A549 (cell line): ENCODE results near the gene OTUB2. TPM values are rescaled to one million over a fixed set of nuclear protein-coding genes. Genes with fewer than 3 reads are reported as not detected.

Experiments
- ATAC-seq, 2 experiments: fragments of 200-7000 bp in 1 of 2; fragments of >200 bp in 1 of 2; cut with Nextera tagmentation in 1 of 2; cut with Tn5 transposase in 1 of 2; 3 replicates each; pipeline versions ENCODE4 v1.8.0 to v1.9.1; 2018 to 2020; ENCODE audit warnings: mild to moderate bottlenecking in 1 of 2, moderate library complexity in 1 of 2
- CTCF ChIA-PET: fragments of 300-600 bp; sonication (Branson Sonifier 250); formaldehyde crosslinking; extraction: SDS; loops from one replicate; lab custom pipeline; 2021; ENCODE audit warnings: antibody characterized with exemption, inconsistent platforms; lab: Yijun Ruan, JAX
- POLR2A ChIA-PET: fragments of 350-600 bp; formaldehyde crosslinking; extraction: SDS; loops from one replicate; lab custom pipeline; 2021; ENCODE audit warnings: antibody characterized with exemption, inconsistent platforms; lab: Yijun Ruan, JAX
- DNase-seq, 2 experiments: peaks; one replicate each; pipeline versions ENCODE4 v3.0.0 to v3.0.0-alpha.2; 2011 to 2016; ENCODE audit warnings: low read depth in 1 of 2, low spot score in 1 of 2
- FAIRE-seq: peaks from 2 replicates; lab custom pipeline; 2011; peaks lifted over from hg19 to GRCh38; lab: Jason Lieb, UNC
- H3K27ac ChIP-seq, 2 experiments: fragments of >200 bp; sonication (Bioruptor Twin); formaldehyde crosslinking; 3 replicates each; pipeline ENCODE4 v1.5.1; 2016 to 2017
- H3K4me1 ChIP-seq: fragments of >200 bp; sonication (Bioruptor Twin); formaldehyde crosslinking; 3 replicates; pipeline ENCODE4 v1.6.1; 2016
- H3K4me2 ChIP-seq: fragments of >200 bp; sonication (Bioruptor Twin); formaldehyde crosslinking; 3 replicates; pipeline ENCODE4 v1.6.1; 2016
- H3K4me3 ChIP-seq: fragments of >200 bp; sonication (Bioruptor Twin); formaldehyde crosslinking; 3 replicates; pipeline ENCODE4 v1.5.1; 2016
- H3K9me3 ChIP-seq: fragments of >200 bp; sonication (Bioruptor Twin); formaldehyde crosslinking; 3 replicates; pipeline ENCODE4 v1.6.1; 2016
- BCL3 ChIP-seq: fragments of >200 bp; sonication (Bioruptor Twin); formaldehyde crosslinking; IDR thresholded peaks from 3 replicates; pipeline ENCODE4 v1.6.1; 2016
- BHLHE40 ChIP-seq: IDR thresholded peaks from 2 replicates; pipeline ENCODE4 v1.6.1; 2012; ENCODE audit warnings: low read depth, low read length, inconsistent platforms
- CBX8 ChIP-seq: fragments of 200-600 bp; sonication (generic); IDR thresholded peaks from 2 replicates; pipeline ENCODE4 v1.6.1; 2016
- CEBPB ChIP-seq, 2 experiments: fragments of >200 bp in 1 of 2; sonication (Bioruptor Twin) in 1 of 2; formaldehyde crosslinking in 1 of 2; IDR thresholded peaks; 2 replicates each; pipeline ENCODE4 v1.6.1; 2012 to 2016
- CHD4 ChIP-seq: fragments of 200-600 bp; sonication (generic); IDR thresholded peaks from 2 replicates; pipeline ENCODE4 v1.6.1; 2016; ENCODE audit warnings: antibody characterized with exemption, mild to moderate bottlenecking, borderline replicate concordance
- E2F6 ChIP-seq: IDR thresholded peaks from 2 replicates; pipeline ENCODE4 v1.6.1; 2012; ENCODE audit warnings: low read depth, borderline replicate concordance
- EHF ChIP-seq: fragments of 250-450 bp; sonication (Bioruptor Pico); IDR thresholded peaks from 2 replicates; pipeline ENCODE4 v1.5.0; 2020; ENCODE audit warnings: mild to moderate bottlenecking
- EHMT2 ChIP-seq: fragments of 200-600 bp; sonication (generic); IDR thresholded peaks from 2 replicates; pipeline ENCODE4 v1.6.1; 2016; ENCODE audit warnings: antibody characterized with exemption, low read depth, mild to moderate bottlenecking, moderate library complexity
- ELK1 ChIP-seq: fragments of 150-350 bp; IDR thresholded peaks from 2 replicates; pipeline ENCODE4 v1.6.1; 2014; ENCODE audit warnings: low read depth, mild to moderate bottlenecking, low read length
- FOSB ChIP-seq: fragments of 250-450 bp; sonication (Bioruptor Pico); IDR thresholded peaks from 2 replicates; pipeline ENCODE4 v1.5.0; 2020; ENCODE audit warnings: mild to moderate bottlenecking, moderate library complexity
- FOSL2 ChIP-seq, 2 experiments: fragments of 450-650 bp in 1 of 2; fragments of >200 bp in 1 of 2; sonication (Bioruptor Twin) in 1 of 2; formaldehyde crosslinking; IDR thresholded peaks; 2 replicates each; pipeline versions ENCODE4 v1.5.0 to v1.6.1; 2016 to 2020; ENCODE audit warnings: mild to moderate bottlenecking in 1 of 2, moderate library complexity in 1 of 2
- FOXS1 ChIP-seq: fragments of 250-450 bp; sonication (Bioruptor Pico); IDR thresholded peaks from 2 replicates; pipeline ENCODE4 v1.5.0; 2020; ENCODE audit warnings: mild to moderate bottlenecking, moderate library complexity
- GATA3 ChIP-seq: IDR thresholded peaks from 2 replicates; pipeline ENCODE4 v1.6.1; 2012; ENCODE audit warnings: borderline replicate concordance
- HOXB13 ChIP-seq: fragments of 250-450 bp; sonication (Bioruptor Pico); IDR thresholded peaks from 2 replicates; pipeline ENCODE4 v1.5.0; 2020; ENCODE audit warnings: low read depth, mild to moderate bottlenecking, moderate library complexity
- MAZ ChIP-seq: fragments of 150-350 bp; IDR thresholded peaks from 2 replicates; pipeline ENCODE4 v1.6.1; 2014; ENCODE audit warnings: antibody characterized with exemption, low read depth, low read length, borderline replicate concordance
- NR3C1 ChIP-seq: fragments of >200 bp; sonication (Bioruptor Twin); formaldehyde crosslinking; IDR thresholded peaks from 3 replicates; pipeline ENCODE4 v1.6.1; 2017
- PHF8 ChIP-seq: fragments of 200-600 bp; sonication (generic); IDR thresholded peaks from 2 replicates; pipeline ENCODE4 v1.6.1; 2016; ENCODE audit warnings: low read depth, mild to moderate bottlenecking, antibody characterized with exemption, moderate library complexity, borderline replicate concordance
- RAD21 ChIP-seq, 2 experiments: fragments of >200 bp in 1 of 2; sonication (Bioruptor Twin) in 1 of 2; formaldehyde crosslinking in 1 of 2; IDR thresholded peaks in 1 of 2; conservative IDR thresholded peaks in 1 of 2; 2 replicates in 1 of 2; 3 replicates in 1 of 2; pipeline ENCODE4 v1.6.1; 2012 to 2018; ENCODE audit warnings: inconsistent platforms in 1 of 2
- RCOR1 ChIP-seq: fragments of 150-350 bp; IDR thresholded peaks from 2 replicates; pipeline ENCODE4 v1.6.1; 2014; ENCODE audit warnings: antibody characterized with exemption, low read length, low read depth
- REST ChIP-seq: fragments of 200-600 bp; sonication (generic); IDR thresholded peaks from 2 replicates; pipeline ENCODE4 v1.6.1; 2016; ENCODE audit warnings: antibody characterized with exemption, mild to moderate bottlenecking, moderate library complexity
- SMC3 ChIP-seq: fragments of >200 bp; sonication (Bioruptor Twin); formaldehyde crosslinking; IDR thresholded peaks from 3 replicates; pipeline ENCODE4 v1.6.1; 2018; ENCODE audit warnings: inconsistent platforms
- SREBF2 ChIP-seq: fragments of 450-650 bp; IDR thresholded peaks from 2 replicates; pipeline ENCODE4 v1.6.1; 2014; ENCODE audit warnings: mild to moderate bottlenecking, moderate library complexity
- TP53 ChIP-seq: fragments of 250-450 bp; sonication (Bioruptor Pico); IDR thresholded peaks from 2 replicates; pipeline ENCODE4 v1.5.0; 2021; ENCODE audit warnings: mild to moderate bottlenecking, moderate library complexity
- USF2 ChIP-seq: fragments of 450-650 bp; IDR thresholded peaks from 2 replicates; pipeline ENCODE4 v1.6.1; 2014; ENCODE audit warnings: antibody characterized with exemption
- ZC3H11A ChIP-seq: fragments of 450-650 bp; IDR thresholded peaks from 2 replicates; pipeline ENCODE4 v1.6.1; 2014; ENCODE audit warnings: antibody characterized with exemption, mild to moderate bottlenecking
- ZFP36 ChIP-seq: fragments of 450-650 bp; IDR thresholded peaks from 2 replicates; pipeline ENCODE4 v1.6.1; 2014; ENCODE audit warnings: borderline replicate concordance; ENCODE audit not compliant: partially characterized antibody
- ZSCAN20 ChIP-seq: fragments of 250-450 bp; sonication (Bioruptor Pico); IDR thresholded peaks from 2 replicates; pipeline ENCODE4 v1.8.0; 2022; ENCODE audit warnings: mild to moderate bottlenecking, moderate library complexity
- WGBS: methylation state at CpG from one replicate; pipeline ENCODE4 v1.1.6; 2017; ENCODE audit errors: missing lambda C conversion rate; 5-methylcytosine and 5-hydroxymethylcytosine counted together
- polyA plus RNA-seq, 4 experiments: library from polyadenylated mRNA; depleted of rRNA in 3 of 4; stranded (reverse); fragments of >200 nt; fragmentation: RNase III in 1 of 4; extraction: RNeasy Plus Mini Kit Qiagen cat#74134 plus additional on column Dnase treatment in 1 of 4; gene quantifications; 2 replicates in 3 of 4; 3 replicates in 1 of 4; pipeline ENCODE4 v1.2.3, GENCODE V29; 2011 to 2017
- TF ChIP-seq, protein P1 (sequence below): fragments of >200 bp; sonication (Bioruptor Twin); formaldehyde crosslinking; IDR thresholded peaks from 2 replicates; pipeline ENCODE4 v1.6.1; 2016

OTUB2 gene
- polyA plus RNA-seq, 2 of the 4 experiments (the other 2 are of a cell fraction), result 1.2 to 2.5 TPM

DNA sequence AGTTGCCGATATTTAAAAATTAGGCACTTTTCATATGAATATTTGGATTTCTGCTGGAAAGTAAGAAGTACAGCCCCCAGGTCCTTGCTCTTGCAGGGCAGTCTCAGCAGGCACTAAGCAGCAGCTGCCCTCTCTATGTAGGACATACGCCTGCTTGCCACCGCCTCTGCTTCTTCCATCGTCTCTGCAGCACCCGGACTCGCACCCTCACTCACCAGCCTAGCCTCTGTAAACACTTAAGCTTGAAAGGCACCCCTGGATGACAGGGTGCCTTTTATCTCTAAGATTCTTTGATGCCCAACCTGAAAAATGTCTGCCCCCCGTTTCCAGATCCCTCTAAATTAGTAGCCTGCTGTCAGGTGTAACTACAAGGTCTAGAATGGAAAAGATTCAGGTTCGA, 19.0 kb downstream of the OTUB2 start:
- CTCF ChIA-PET, result interaction anchor here (1.0 to 2.7 kb wide), 3 partner anchors 8 to 136 kb away, joined by 3 to 18 read pairs (median 4); no protein-coding TSS in a partner anchor
- no peak overlapping the region for H3K4me2 ChIP-seq
- H3K4me1 ChIP-seq, result no peaks in the 10 kb centered on the region
- H3K27ac ChIP-seq, result no peak overlapping the region
- no peak for TF ChIP-seq RCOR1
- no peak for TF ChIP-seq CHD4
- TF ChIP-seq FOSL2 (IDR thresholded peaks at IDR 0.05), result no peak
- TF ChIP-seq FOSL2 (CRISPR knock-in tag; IDR thresholded peaks at IDR 0.05), result no peak
- TF ChIP-seq ELK1, result no peak
- no peak for TF ChIP-seq SREBF2
- TF ChIP-seq TP53, result no peak
- no peak for TF ChIP-seq FOSB (CRISPR knock-in tag)
- TF ChIP-seq BHLHE40, result no peak
- no peak for TF ChIP-seq SMC3
- no peak for TF ChIP-seq ZC3H11A
- no peak for TF ChIP-seq CEBPB (IDR thresholded peaks at IDR 0.05)
- TF ChIP-seq FOXS1 (CRISPR knock-in tag), result no peak
- no peak for TF ChIP-seq RAD21 (conservative IDR thresholded peaks at IDR 0.05 in 1 of 2, IDR thresholded peaks at IDR 0.05 in 1 of 2)
- TF ChIP-seq, protein P1, sequence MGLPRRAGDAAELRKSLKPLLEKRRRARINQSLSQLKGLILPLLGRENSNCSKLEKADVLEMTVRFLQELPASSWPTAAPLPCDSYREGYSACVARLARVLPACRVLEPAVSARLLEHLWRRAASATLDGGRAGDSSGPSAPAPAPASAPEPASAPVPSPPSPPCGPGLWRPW, result no peak
- TF ChIP-seq USF2, result no peak
- TF ChIP-seq EHMT2, result no peak
- TF ChIP-seq MAZ, result no peak
- FAIRE-seq, result no peak
- no peak overlapping the region for H3K4me3 ChIP-seq
- WGBS, result 90% methylated on average over 8 of the region's 8 CpGs
- no peak for DNase-seq
- POLR2A ChIA-PET, result no interaction called here
- ATAC-seq, result no peak
- H3K9me3 ChIP-seq, result no peaks in the 10 kb centered on the region

DNA sequence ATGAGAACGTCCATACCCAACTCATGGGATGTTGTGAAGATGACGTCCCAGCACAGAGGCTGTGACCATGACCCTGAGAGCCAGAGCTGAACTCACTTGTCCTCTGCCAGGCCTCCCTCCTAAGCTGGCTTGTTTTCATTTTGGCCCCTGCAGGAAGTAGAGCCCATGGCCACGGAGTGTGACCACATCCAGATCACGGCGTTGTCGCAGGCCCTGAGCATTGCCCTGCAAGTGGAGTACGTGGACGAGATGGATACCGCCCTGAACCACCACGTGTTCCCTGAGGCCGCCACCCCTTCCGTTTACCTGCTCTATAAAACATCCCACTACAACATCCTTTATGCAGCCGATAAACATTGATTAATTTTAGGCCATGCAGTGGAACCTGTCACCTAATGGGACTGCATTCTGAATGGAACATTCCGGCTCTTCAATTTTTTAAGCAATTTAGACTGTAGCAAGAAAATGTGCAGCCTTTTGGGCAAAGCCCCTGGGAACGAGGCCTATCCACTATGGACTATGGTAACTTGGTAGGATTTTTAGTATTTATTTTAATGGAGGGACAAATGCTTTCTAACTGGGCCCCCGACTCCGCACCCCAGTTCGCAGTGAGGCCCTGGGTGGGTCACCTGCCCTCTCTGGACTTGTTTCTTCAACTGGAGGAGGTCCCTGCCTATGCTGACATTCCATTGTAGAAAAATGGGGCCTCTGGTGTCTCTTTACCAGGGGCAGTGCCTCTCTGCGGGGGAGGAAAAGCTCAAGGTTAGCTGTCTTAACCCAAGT, 19.6 kb downstream of the OTUB2 start:
- ATAC-seq, result no peak
- no peaks in the 10 kb centered on the region for H3K9me3 ChIP-seq
- H3K4me2 ChIP-seq, result no peak overlapping the region
- 95% methylated on average over 19 of the region's 19 CpGs for WGBS
- H3K27ac ChIP-seq, result no peak overlapping the region
- no peaks in the 10 kb centered on the region for H3K4me1 ChIP-seq
- no peak overlapping the region for H3K4me3 ChIP-seq
- DNase-seq, result no peak
- ChIA-PET POLR2A (no interaction called here), CTCF (interaction anchor here (1.0 to 2.7 kb wide), 4 partner anchors 9 to 135 kb away, joined by 3 to 18 read pairs (median 4); no protein-coding TSS in a partner anchor)
- no peak for FAIRE-seq
- TF ChIP-seq GATA3, result no peak
- no peak for TF ChIP-seq EHMT2
- TF ChIP-seq CBX8, result no peak
- TF ChIP-seq NR3C1, result no peak
- no peak for TF ChIP-seq ZFP36
- no peak for TF ChIP-seq MAZ
- TF ChIP-seq E2F6, result no peak
- TF ChIP-seq, protein P1, result no peak
- no peak for TF ChIP-seq BCL3
- TF ChIP-seq HOXB13 (CRISPR knock-in tag), result no peak
- TF ChIP-seq CEBPB (IDR thresholded peaks at IDR 0.05), result no peak
- no peak for TF ChIP-seq PHF8
- no peak for TF ChIP-seq REST
- TF ChIP-seq TP53, result no peak
- no peak for TF ChIP-seq BHLHE40
- no peak for TF ChIP-seq EHF (CRISPR knock-in tag)
- TF ChIP-seq ZSCAN20, result no peak
